HEK293 (cell line): ENCODE results near the gene SCGB1C1.

Experiments used
- BCL11B ChIP-seq: fragments of 450-650 bp; formaldehyde crosslinking; IDR thresholded peaks from 2 replicates; pipeline ENCODE4 v1.5.1; 2016; ENCODE audit warnings: low read depth, missing biosample characterization, missing genetic modification characterization
- CTCF ChIP-seq: fragments of 450-650 bp; formaldehyde crosslinking; IDR thresholded peaks from 2 replicates; pipeline ENCODE4 v1.5.1; 2016; ENCODE audit warnings: missing biosample characterization, missing genetic modification characterization
- ELK4 ChIP-seq: IDR thresholded peaks from 2 replicates; pipeline ENCODE4 v1.6.1; 2011; ENCODE audit warnings: mild to moderate bottlenecking, low read depth, low read length, borderline replicate concordance
- MYNN ChIP-seq: fragments of 450-650 bp; formaldehyde crosslinking; IDR thresholded peaks from 2 replicates; pipeline ENCODE4 v1.5.1; 2016; ENCODE audit warnings: missing biosample characterization, missing genetic modification characterization, borderline replicate concordance
- OVOL3 ChIP-seq: fragments of 450-650 bp; formaldehyde crosslinking; IDR thresholded peaks from 2 replicates; pipeline ENCODE4 v1.5.1; 2016; ENCODE audit warnings: missing biosample characterization, missing genetic modification characterization
- PATZ1 ChIP-seq: fragments of 450-650 bp; formaldehyde crosslinking; IDR thresholded peaks from 2 replicates; pipeline ENCODE4 v1.5.1; 2016; ENCODE audit warnings: missing biosample characterization, missing genetic modification characterization
- WT1 ChIP-seq: fragments of 450-650 bp; formaldehyde crosslinking; IDR thresholded peaks from 2 replicates; pipeline ENCODE4 v1.5.1; 2016; ENCODE audit warnings: missing biosample characterization, missing genetic modification characterization
- ZNF558 ChIP-seq: fragments of 450-650 bp; formaldehyde crosslinking; IDR thresholded peaks from 2 replicates; pipeline ENCODE4 v1.5.1; 2016; ENCODE audit warnings: missing biosample characterization, missing genetic modification characterization
- ZNF580 ChIP-seq: fragments of 450-650 bp; formaldehyde crosslinking; IDR thresholded peaks from 2 replicates; pipeline ENCODE4 v1.5.1; 2016; ENCODE audit warnings: missing biosample characterization, missing genetic modification characterization
- ZNF639 ChIP-seq: fragments of 450-650 bp; formaldehyde crosslinking; IDR thresholded peaks from 2 replicates; pipeline ENCODE4 v1.5.1; 2016; ENCODE audit warnings: missing biosample characterization, missing genetic modification characterization
- ZNF768 ChIP-seq: fragments of 450-650 bp; formaldehyde crosslinking; IDR thresholded peaks from 2 replicates; pipeline ENCODE4 v1.5.1; 2018; ENCODE audit warnings: missing biosample characterization, mild to moderate bottlenecking, missing genetic modification characterization
- TF ChIP-seq, protein P1 (sequence below): fragments of 450-650 bp; formaldehyde crosslinking; IDR thresholded peaks from 2 replicates; pipeline ENCODE4 v1.5.1; 2016; ENCODE audit warnings: missing biosample characterization, missing genetic modification characterization
- TF ChIP-seq, protein P2 (sequence below): fragments of 450-650 bp; formaldehyde crosslinking; optimal IDR thresholded peaks from 2 replicates; pipeline ENCODE3; 2016; ENCODE audit warnings: missing biosample characterization, mild to moderate bottlenecking, missing genetic modification characterization

DNA sequence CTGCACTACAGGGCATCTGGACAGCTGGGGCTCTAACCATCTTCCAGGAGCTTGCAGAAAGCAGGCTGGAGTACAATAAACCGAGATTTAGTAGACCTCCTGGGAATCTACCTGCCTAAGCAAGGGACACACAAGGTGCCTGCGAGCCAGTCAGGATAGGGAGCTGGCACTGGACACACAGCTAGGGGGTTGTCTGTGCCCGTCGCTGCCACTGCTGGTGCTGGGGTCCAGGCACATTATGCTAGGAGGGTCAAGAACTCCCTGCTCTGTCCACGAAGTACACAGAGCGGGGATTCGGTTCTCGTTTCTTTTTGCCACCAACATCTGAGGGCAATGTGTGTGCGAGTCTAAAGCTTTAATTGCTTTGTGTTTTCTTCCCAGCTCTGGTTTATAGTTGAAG is 18.9 kb downstream of the SCGB1C1 start:
- no peak for TF ChIP-seq ZNF768
- TF ChIP-seq ELK4, result no peak
- no peak for TF ChIP-seq BCL11B (tag by site-specific recombination)
- TF ChIP-seq, protein P1, sequence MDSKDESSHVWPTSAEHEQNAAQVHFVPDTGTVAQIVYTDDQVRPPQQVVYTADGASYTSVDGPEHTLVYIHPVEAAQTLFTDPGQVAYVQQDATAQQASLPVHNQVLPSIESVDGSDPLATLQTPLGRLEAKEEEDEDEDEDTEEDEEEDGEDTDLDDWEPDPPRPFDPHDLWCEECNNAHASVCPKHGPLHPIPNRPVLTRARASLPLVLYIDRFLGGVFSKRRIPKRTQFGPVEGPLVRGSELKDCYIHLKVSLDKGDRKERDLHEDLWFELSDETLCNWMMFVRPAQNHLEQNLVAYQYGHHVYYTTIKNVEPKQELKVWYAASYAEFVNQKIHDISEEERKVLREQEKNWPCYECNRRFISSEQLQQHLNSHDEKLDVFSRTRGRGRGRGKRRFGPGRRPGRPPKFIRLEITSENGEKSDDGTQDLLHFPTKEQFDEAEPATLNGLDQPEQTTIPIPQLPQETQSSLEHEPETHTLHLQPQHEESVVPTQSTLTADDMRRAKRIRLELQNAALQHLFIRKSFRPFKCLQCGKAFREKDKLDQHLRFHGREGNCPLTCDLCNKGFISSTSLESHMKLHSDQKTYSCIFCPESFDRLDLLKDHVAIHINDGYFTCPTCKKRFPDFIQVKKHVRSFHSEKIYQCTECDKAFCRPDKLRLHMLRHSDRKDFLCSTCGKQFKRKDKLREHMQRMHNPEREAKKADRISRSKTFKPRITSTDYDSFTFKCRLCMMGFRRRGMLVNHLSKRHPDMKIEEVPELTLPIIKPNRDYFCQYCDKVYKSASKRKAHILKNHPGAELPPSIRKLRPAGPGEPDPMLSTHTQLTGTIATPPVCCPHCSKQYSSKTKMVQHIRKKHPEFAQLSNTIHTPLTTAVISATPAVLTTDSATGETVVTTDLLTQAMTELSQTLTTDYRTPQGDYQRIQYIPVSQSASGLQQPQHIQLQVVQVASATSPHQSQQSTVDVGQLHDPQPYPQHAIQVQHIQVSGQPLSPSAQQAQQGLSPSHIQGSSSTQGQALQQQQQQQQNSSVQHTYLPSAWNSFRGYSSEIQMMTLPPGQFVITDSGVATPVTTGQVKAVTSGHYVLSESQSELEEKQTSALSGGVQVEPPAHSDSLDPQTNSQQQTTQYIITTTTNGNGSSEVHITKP (tag by site-specific recombination), result no peak
- no peak for TF ChIP-seq ZNF558 (tag by site-specific recombination)
- no peak for TF ChIP-seq CTCF (tag by site-specific recombination)
- no peak for TF ChIP-seq PATZ1 (tag by site-specific recombination)
- TF ChIP-seq, protein P2, sequence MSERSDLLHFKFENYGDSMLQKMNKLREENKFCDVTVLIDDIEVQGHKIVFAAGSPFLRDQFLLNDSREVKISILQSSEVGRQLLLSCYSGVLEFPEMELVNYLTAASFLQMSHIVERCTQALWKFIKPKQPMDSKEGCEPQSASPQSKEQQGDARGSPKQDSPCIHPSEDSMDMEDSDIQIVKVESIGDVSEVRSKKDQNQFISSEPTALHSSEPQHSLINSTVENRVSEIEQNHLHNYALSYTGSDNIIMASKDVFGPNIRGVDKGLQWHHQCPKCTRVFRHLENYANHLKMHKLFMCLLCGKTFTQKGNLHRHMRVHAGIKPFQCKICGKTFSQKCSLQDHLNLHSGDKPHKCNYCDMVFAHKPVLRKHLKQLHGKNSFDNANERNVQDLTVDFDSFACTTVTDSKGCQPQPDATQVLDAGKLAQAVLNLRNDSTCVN, result no peak
- TF ChIP-seq ZNF639 (tag by site-specific recombination), result no peak
- TF ChIP-seq OVOL3 (tag by site-specific recombination), result no peak
- no peak for TF ChIP-seq MYNN (tag by site-specific recombination)
- no peak for TF ChIP-seq ZNF580 (tag by site-specific recombination)
- no peak for TF ChIP-seq WT1 (tag by site-specific recombination)
